A673 (cell line): ENCODE measurements around the gene TAGLN. TPM values are rescaled to one million over a fixed set of nuclear protein-coding genes. Genes with fewer than 3 reads are reported as not detected.

ENCODE experiments used
- BruUV-seq: library from RNA; stranded (reverse); fragments of 400-500 nt; replicated peaks from 2 replicates; lab custom pipeline; 2021; lab: Mats Ljungman, UMichigan
- CTCF ChIA-PET: fragments of 300-600 bp; sonication (Branson Sonifier 250); formaldehyde crosslinking; loops from one replicate; lab custom pipeline; 2022; ENCODE audit warnings: antibody characterized with exemption; lab: Charles Lee
- POLR2A ChIA-PET: fragments of 300-600 bp; sonication (Branson Sonifier 250); formaldehyde crosslinking; loops from one replicate; lab custom pipeline; 2022; ENCODE audit warnings: antibody characterized with exemption; ENCODE audit not compliant: low non-redundant PET; lab: Charles Lee
- DNase-seq: peaks from one replicate; pipeline ENCODE4 v3.0.0-alpha.2; 2015; ENCODE audit warnings: low spot score
- H3K27ac ChIP-seq: fragments of 200-600 bp; sonication (generic); 2 replicates; pipeline ENCODE4 v1.5.1; 2016; ENCODE audit warnings: mixed run types, low read depth, mild to moderate bottlenecking, mixed read lengths, antibody characterized with exemption, low read length; ENCODE audit not compliant: poor library complexity, severe bottlenecking
- H3K27me3 ChIP-seq: fragments of 200-600 bp; sonication (generic); replicated peaks from 2 replicates; pipeline ENCODE4 v1.6.1; 2017; ENCODE audit warnings: mixed run types, low read depth, mild to moderate bottlenecking, mixed read lengths, antibody characterized with exemption, low read length; ENCODE audit not compliant: insufficient read depth, poor library complexity
- H3K36me3 ChIP-seq: fragments of 200-600 bp; sonication (generic); 2 replicates; pipeline ENCODE4 v1.6.1; 2016; ENCODE audit warnings: mixed run types, mild to moderate bottlenecking, mixed read lengths, antibody characterized with exemption, low read length; ENCODE audit not compliant: insufficient read depth, poor library complexity, severe bottlenecking
- H3K4me1 ChIP-seq: fragments of 200-600 bp; sonication (generic); 2 replicates; pipeline ENCODE4 v1.6.1; 2017; ENCODE audit warnings: mixed run types, mild to moderate bottlenecking, mixed read lengths, antibody characterized with exemption, low read length; ENCODE audit not compliant: insufficient read depth, poor library complexity, severe bottlenecking
- H3K4me3 ChIP-seq: fragments of 200-600 bp; sonication (generic); 2 replicates; pipeline ENCODE4 v1.5.1; 2016; ENCODE audit warnings: low read depth, mixed run types, mild to moderate bottlenecking, mixed read lengths, low read length; ENCODE audit not compliant: poor library complexity, severe bottlenecking
- H3K9me3 ChIP-seq: fragments of 200-600 bp; sonication (generic); 2 replicates; pipeline ENCODE4 v1.6.1; 2016; ENCODE audit warnings: mixed run types, low read depth, mild to moderate bottlenecking, mixed read lengths, antibody characterized with exemption, low read length; ENCODE audit not compliant: poor library complexity, severe bottlenecking
- EZH2 ChIP-seq: fragments of 200-600 bp; sonication (generic); IDR thresholded peaks from 2 replicates; pipeline ENCODE4 v1.6.1; 2017; ENCODE audit warnings: borderline replicate concordance, low read depth, mild to moderate bottlenecking, mixed read lengths, antibody characterized with exemption, low read length; ENCODE audit not compliant: poor library complexity, severe bottlenecking
- intact Hi-C: fragments of 100-400 bp; cut with micrococcal nuclease; formaldehyde crosslinking; loops from one replicate; pipeline ENCODE4 v1.10.0; 2022; ENCODE audit not compliant: unreplicated experiment
- total RNA-seq: library from RNA; stranded (reverse); gene quantifications from 2 replicates; pipeline ENCODE4 v1.2.3, GENCODE V29; 2021
- TF ChIP-seq, protein P1 (sequence below): fragments of 300-800, 200-600 bp; sonication (generic); conservative IDR thresholded peaks from 2 replicates; pipeline ENCODE4 v1.5.1; 2017; ENCODE audit warnings: low read depth, mild to moderate bottlenecking, antibody characterized with exemption, low read length, moderate library complexity, mixed read lengths

The TAGLN gene
- total RNA-seq, 1 experiment from 2014 or later, result 27.2 TPM

DNA sequence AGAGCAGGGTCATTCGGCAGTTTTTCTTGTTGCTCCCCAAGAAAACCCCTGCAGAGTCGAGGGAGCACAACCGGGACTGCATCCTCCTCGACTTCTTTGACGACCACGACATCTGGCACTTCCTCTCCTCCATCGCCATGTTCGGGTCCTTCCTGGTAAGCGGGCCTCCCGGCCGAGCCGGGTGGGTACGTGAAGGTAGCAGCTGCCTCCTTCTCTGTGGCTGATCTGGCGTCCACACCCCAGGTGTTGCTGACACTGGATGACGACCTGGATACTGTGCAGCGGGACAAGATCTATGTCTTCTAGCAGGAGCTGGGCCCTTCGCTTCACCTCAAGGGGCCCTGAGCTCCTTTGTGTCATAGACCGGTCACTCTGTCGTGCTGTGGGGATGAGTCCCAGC is 3.4 kb upstream of the TAGLN start:
- CTCF ChIA-PET, result no interaction called here
- no peaks in the 10 kb centered on the region for H3K36me3 ChIP-seq
- H3K9me3 ChIP-seq, result no peaks in the 10 kb centered on the region
- POLR2A ChIA-PET, result no interaction called here
- no peak overlapping the region for H3K4me3 ChIP-seq
- no TSS peak for BruUV-seq
- TF ChIP-seq, protein P1, sequence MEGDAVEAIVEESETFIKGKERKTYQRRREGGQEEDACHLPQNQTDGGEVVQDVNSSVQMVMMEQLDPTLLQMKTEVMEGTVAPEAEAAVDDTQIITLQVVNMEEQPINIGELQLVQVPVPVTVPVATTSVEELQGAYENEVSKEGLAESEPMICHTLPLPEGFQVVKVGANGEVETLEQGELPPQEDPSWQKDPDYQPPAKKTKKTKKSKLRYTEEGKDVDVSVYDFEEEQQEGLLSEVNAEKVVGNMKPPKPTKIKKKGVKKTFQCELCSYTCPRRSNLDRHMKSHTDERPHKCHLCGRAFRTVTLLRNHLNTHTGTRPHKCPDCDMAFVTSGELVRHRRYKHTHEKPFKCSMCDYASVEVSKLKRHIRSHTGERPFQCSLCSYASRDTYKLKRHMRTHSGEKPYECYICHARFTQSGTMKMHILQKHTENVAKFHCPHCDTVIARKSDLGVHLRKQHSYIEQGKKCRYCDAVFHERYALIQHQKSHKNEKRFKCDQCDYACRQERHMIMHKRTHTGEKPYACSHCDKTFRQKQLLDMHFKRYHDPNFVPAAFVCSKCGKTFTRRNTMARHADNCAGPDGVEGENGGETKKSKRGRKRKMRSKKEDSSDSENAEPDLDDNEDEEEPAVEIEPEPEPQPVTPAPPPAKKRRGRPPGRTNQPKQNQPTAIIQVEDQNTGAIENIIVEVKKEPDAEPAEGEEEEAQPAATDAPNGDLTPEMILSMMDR, result no peak
- no peak for TF ChIP-seq EZH2
- intact Hi-C loops, result no loop called here
- H3K27ac ChIP-seq, result no peak overlapping the region
- H3K27me3 ChIP-seq, result no peaks in the 10 kb centered on the region
- peaks cover 4% of the 10 kb centered on the region for H3K4me1 ChIP-seq
- no peak for DNase-seq

DNA sequence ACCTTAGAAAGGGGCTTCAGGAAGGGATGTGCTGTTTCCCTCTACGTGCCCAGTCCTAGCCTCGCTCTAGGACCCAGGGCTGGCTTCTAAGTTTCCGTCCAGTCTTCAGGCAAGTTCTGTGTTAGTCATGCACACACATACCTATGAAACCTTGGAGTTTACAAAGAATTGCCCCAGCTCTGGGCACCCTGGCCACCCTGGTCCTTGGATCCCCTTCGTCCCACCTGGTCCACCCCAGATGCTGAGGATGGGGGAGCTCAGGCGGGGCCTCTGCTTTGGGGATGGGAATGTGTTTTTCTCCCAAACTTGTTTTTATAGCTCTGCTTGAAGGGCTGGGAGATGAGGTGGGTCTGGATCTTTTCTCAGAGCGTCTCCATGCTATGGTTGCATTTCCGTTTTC is 2.2 kb upstream of the TAGLN start:
- Histone ChIP-seq H3K4me3 (no peak overlapping the region), H3K4me1 (peaks cover 4% of the 10 kb centered on the region), H3K9me3 (no peaks in the 10 kb centered on the region), H3K36me3 (no peaks in the 10 kb centered on the region), H3K27me3 (no peaks in the 10 kb centered on the region), H3K27ac (no peak overlapping the region)
- BruUV-seq, result no TSS peak
- no peak for DNase-seq
- POLR2A ChIA-PET, result no interaction called here
- CTCF ChIA-PET, result no interaction called here
- intact Hi-C loops, result no loop called here
- TF ChIP-seq EZH2, result no peak
- TF ChIP-seq, protein P1, result no peak

DNA sequence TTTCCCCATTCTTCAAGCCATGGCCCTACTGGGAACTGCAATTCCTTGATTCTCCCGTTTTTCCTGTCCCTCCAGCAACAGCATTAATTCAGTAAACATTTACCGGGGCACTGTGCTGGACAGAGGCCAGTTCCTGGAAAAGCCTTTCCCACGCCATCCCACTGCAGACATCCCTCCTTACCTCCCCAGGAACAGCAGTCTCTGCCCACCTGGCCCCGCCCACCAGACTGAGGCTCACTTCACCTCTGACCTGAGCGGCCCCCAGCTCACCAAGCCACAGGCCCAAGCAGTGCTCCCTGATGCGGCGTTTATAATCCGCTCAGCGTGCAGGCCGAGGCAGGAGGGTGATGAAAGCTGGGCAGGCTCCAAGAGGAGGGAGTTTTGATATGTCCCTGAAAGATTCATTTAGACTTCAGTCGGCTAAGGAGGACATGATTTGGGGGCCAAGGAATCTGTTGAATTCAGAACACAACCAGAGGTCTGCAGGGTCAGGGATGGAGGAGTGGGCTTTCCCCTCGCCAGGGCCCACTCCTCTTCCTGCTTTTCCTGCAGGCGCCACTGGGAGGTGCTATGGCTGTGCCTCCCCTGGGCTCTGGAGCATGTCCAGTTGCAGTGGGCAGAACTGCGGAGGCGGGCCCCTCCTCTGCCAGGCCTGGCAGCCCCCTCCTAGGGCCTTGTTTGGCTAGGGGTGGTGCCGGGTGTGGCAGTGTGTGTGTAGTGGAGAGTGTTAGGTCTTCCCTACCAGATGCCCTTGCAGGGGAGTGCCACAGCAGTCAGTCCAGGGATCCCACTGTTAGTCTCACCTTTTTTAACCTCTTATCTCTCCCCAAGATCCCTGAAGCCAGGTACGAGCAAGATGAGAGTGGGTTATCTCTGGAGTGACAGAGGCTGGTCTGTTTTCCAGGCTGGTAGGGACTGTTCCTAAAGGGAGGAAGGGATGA is 1.4 kb upstream of the TAGLN start:
- Histone ChIP-seq H3K27ac (no peak overlapping the region), H3K9me3 (no peaks in the 10 kb centered on the region), H3K4me3 (no peak overlapping the region), H3K4me1 (peaks cover 4% of the 10 kb centered on the region), H3K27me3 (no peaks in the 10 kb centered on the region), H3K36me3 (no peaks in the 10 kb centered on the region)
- intact Hi-C loops, result no loop called here
- TF ChIP-seq, protein P1, result peak; percentile 63
- TF ChIP-seq EZH2, result no peak
- ChIA-PET CTCF (no interaction called here), POLR2A (no interaction called here)
- DNase-seq, result no peak
- BruUV-seq, result no TSS peak
